ENCODE measurements around the gene SEMA7A. TPM values are rescaled to one million over a fixed set of nuclear protein-coding genes. Genes with fewer than 3 reads are reported as not detected.

SEMA7A gene
- total RNA-seq, 3 donors from 2014 or later = 0.80 to 1.3 (median 0.88) TPM

DNA sequence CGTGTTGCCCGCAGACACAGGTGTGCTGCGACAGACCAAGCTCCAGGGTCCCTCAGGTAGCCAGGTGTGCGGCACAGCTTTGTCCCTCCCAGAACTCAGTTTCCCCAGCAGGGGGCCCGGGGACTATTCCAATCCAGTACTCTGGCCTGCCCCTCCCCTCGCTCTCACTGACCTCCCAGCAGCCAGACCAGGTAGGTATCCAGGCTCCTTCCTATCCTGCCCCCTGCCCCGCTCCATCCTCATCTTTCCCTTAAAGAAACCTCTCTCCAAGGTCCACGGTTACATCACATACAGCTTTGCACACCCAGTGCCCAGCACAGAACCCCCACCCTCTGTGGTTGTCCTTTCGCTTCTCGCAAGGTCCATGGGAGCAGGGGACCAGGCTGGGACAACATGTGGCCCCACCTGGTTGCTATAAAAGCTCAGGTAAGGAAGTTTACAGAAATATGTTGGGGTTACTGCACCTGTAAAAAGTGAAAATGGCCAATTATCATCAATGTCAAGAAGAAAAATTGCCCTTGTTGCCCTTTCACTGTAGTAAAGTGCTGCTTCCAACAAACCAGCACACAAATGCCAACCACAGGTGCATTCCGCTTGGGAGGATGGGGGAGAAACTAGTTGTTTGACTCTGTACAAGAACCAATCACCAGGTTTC, 59.0 kb downstream of the SEMA7A start:
- H3K27ac ChIP-seq = no peak overlapping the region
- H3K4me1 ChIP-seq = peaks cover 0 to 8% of the 10 kb centered on the region in 2 donors
- intact Hi-C loops (cut with DNase I; ENCODE audit: low total_unique reads) = no loop called here
- no peak for DNase-seq (ENCODE audit: low spot score in 2 of 2)
- H3K4me3 ChIP-seq = peak overlapping the region; percentile 50 to 79 (median 65)
- no peak for TF ChIP-seq POLR2A (IDR thresholded peaks at IDR 0.05)
- TF ChIP-seq POLR2AphosphoS5 (IDR thresholded peaks at IDR 0.05) = no peak
- no peaks in the 10 kb centered on the region for H3K36me3 ChIP-seq
- H3K9me3 ChIP-seq = no peaks in the 10 kb centered on the region
- no peaks in the 10 kb centered on the region for H3K27me3 ChIP-seq

DNA sequence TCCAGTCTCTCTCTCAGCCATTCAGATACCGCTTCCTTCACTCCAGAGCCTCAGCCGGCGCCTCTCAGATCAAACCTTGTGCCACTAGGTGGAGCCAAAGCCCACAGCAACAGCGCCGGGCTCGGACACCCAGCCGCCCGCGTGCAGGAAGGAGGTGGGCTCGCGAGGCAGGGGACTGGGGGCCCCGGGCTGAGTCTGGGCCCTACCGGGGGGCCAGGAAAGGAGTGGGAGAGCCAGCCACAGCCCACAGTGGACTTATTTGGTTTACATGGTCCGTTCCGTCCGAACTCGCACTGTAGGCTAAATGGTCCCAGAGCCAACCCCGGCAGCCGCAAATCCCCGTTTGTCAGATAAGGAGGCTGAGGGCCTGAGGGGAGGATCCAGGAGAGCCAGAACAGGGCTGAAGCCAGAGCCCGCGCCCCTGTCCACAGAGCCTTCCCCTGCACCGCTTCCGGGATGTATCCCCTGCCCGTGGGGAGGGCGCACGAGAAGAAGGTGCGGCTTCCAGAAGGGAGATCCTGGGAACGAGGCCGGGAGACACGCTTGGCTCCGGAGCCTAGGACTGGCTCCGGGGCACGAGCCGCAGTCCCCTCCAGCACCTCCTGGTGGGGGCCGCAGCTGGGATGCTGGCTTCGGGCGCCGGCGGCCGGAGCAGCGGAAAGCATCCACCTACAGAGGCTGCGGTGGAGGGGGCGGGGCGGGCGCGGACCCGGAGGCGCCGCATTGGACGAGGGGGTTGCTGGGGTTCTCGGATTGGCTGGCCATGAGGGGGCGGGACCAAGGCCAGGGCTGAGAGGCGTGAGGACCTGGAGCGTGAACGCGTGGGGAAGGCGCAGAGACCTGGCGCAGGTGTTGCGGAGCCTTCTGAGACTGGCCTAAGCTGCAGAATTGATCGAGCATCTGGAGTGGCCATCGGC, 59.8 kb downstream of the SEMA7A start:
- TF ChIP-seq, protein P1, sequence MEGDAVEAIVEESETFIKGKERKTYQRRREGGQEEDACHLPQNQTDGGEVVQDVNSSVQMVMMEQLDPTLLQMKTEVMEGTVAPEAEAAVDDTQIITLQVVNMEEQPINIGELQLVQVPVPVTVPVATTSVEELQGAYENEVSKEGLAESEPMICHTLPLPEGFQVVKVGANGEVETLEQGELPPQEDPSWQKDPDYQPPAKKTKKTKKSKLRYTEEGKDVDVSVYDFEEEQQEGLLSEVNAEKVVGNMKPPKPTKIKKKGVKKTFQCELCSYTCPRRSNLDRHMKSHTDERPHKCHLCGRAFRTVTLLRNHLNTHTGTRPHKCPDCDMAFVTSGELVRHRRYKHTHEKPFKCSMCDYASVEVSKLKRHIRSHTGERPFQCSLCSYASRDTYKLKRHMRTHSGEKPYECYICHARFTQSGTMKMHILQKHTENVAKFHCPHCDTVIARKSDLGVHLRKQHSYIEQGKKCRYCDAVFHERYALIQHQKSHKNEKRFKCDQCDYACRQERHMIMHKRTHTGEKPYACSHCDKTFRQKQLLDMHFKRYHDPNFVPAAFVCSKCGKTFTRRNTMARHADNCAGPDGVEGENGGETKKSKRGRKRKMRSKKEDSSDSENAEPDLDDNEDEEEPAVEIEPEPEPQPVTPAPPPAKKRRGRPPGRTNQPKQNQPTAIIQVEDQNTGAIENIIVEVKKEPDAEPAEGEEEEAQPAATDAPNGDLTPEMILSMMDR (IDR thresholded peaks at IDR 0.05) = peak; percentile 69 to 85 (median 78)
- TF ChIP-seq POLR2AphosphoS5 (IDR thresholded peaks at IDR 0.05) = no peak
- intact Hi-C loops (cut with DNase I; ENCODE audit: low total_unique reads) = no loop called here
- peak overlapping the region in 1 of 2 donors; percentile 27 for H3K27ac ChIP-seq

DNA sequence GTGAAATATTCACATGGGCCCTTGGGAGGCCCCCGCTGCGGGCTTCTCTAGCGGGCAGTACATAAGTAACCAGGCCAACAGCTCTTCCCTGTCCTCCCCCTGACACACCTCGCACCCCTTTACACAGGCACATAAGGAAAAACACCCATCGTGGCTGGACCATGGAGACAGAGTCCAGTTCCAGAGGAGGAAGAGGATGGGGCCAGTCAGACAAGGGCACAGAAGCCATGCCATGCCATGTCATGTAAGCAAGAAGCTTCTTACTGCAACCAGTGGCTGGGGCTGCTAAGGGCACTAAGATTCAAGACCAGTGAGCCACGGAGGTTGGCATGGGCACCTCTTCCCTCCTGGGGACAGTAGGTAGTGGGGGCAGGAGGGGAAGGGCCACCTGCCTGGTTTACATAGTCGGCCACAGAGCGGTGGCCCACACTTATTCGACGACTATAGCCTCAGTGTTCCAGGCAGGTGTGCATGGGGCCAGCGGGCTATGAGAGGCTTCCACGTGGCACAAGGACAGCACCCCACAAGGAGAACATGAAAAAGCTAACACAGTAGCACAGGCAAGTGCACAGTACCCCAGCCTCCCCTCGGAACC, 60.6 kb downstream of the SEMA7A start:
- Histone ChIP-seq H3K36me3 (no peaks in the 10 kb centered on the region), H3K9me3 (no peaks in the 10 kb centered on the region), H3K27ac (no peak overlapping the region), H3K4me3 (no peak overlapping the region), H3K27me3 (no peaks in the 10 kb centered on the region), H3K4me1 (peaks cover 0 to 8% of the 10 kb centered on the region in 2 donors)
- intact Hi-C loops (cut with DNase I; ENCODE audit: low total_unique reads) = no loop called here
- TF ChIP-seq POLR2AphosphoS5 (IDR thresholded peaks at IDR 0.05) = no peak
- TF ChIP-seq, protein P1 (IDR thresholded peaks at IDR 0.05) = no peak
- no peak for TF ChIP-seq POLR2A (IDR thresholded peaks at IDR 0.05)
- DNase-seq (ENCODE audit: low spot score in 2 of 2) = peak in 1 of 2 donors; percentile 14

More for the DNA sequence above, 59.8 kb downstream of the SEMA7A start:
- Histone ChIP-seq H3K9me3 (no peaks in the 10 kb centered on the region), H3K4me3 (peak overlapping the region; percentile 50 to 79 (median 65)), H3K27me3 (no peaks in the 10 kb centered on the region), H3K4me1 (peaks cover 0 to 8% of the 10 kb centered on the region in 2 donors), H3K36me3 (no peaks in the 10 kb centered on the region)
- DNase-seq (ENCODE audit: low spot score in 2 of 2) = peak; percentile 92 to 93

DNA sequence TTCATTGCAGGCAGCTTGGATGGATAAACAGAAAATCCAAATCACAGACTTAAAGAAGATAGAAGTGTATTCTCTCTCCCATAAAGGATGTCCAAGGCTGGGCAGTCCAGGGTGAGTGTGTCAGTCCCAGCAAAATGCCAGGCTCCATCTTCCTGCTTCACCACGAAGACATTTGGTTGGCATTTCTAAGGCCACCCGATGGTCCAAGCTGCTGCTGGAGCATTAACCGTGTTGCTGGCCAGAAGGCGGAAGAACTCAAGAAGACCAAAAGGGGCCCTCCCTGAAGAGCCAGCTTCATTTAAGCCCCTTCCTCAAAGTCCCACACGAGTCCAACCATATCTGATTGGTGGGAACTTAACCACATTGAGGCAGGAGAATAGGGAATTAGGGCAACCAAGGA, 63.3 kb downstream of the SEMA7A start:
- H3K27ac ChIP-seq = no peak overlapping the region
- peaks cover 0 to 11% of the 10 kb centered on the region in 2 donors for H3K4me1 ChIP-seq
- H3K4me3 ChIP-seq = no peak overlapping the region
- peak in 1 of 2 donors; percentile 15 for DNase-seq (ENCODE audit: low spot score in 2 of 2)
- TF ChIP-seq POLR2A (IDR thresholded peaks at IDR 0.05) (no peak), POLR2AphosphoS5 (IDR thresholded peaks at IDR 0.05) (no peak)
- H3K9me3 ChIP-seq = no peaks in the 10 kb centered on the region
- H3K27me3 ChIP-seq = no peaks in the 10 kb centered on the region
- intact Hi-C loops (cut with DNase I; ENCODE audit: low total_unique reads) = no loop called here
- H3K36me3 ChIP-seq = no peaks in the 10 kb centered on the region

DNA sequence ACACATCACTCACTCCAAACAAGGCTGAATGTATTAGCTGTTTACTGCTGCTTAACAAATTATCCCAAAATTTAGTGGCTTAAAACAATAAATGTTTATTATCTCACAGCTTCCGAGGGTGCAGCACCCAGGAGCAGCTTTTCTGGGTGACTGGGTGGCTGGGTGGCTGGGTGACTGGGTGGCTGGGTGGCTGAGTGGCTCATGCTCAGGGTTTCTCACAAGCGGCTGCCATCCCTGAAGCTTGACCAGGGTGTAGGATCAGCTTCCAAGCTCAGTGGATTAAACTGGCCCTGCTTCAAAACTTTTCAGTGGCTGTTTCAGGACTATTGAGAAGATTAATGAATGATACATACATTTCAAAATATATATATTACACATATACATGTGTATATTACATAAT, 64.0 kb downstream of the SEMA7A start:
- peak in 1 of 2 donors; percentile 15 for DNase-seq (ENCODE audit: low spot score in 2 of 2)
- intact Hi-C loops (cut with DNase I; ENCODE audit: low total_unique reads) = no loop called here
- no peaks in the 10 kb centered on the region for H3K36me3 ChIP-seq
- H3K27ac ChIP-seq = no peak overlapping the region
- H3K4me3 ChIP-seq = no peak overlapping the region
- H3K27me3 ChIP-seq = no peaks in the 10 kb centered on the region
- TF ChIP-seq POLR2A (IDR thresholded peaks at IDR 0.05) (no peak), POLR2AphosphoS5 (IDR thresholded peaks at IDR 0.05) (no peak)
- TF ChIP-seq, protein P1 (IDR thresholded peaks at IDR 0.05) = no peak
- H3K4me1 ChIP-seq = peaks cover 0 to 7% of the 10 kb centered on the region in 2 donors
- H3K9me3 ChIP-seq = no peaks in the 10 kb centered on the region
